Stimulated activated effector memory CD8-positive, alpha-beta T cell treated with anti-CD3 and anti-CD28 coated beads, Interleukin-12 subunit alpha, Interleukin-12 subunit beta, amount 100 ng/mL, for 72 hours (primary cell): ENCODE measurements around the gene GRIK2.
"Not testable (repeated sequence)": the region's sequence is repeated elsewhere in the genome, so short reads cannot be mapped to it uniquely, and the experiment has no call there.

Experiments
- ATAC-seq: fragments of 150-1000 bp; cut with Tn5 transposase; 2 replicates; pipeline ENCODE4 v1.10.0; 2021
- DNase-seq, 2 donors: peaks; one replicate each; pipeline ENCODE4 v3.0.0; 2021 to 2022; ENCODE audit warnings: low spot score in 2 of 2
- H3K27ac Mint-ChIP-seq: one replicate; pipeline ENCODE4 v1.8.0; 2022; ENCODE audit warnings: mild to moderate bottlenecking, mixed read lengths
- H3K36me3 Mint-ChIP-seq: one replicate; pipeline ENCODE4 v1.8.0; 2022; ENCODE audit warnings: mild to moderate bottlenecking, mixed read lengths
- H3K4me1 Mint-ChIP-seq: one replicate; pipeline ENCODE4 v1.8.0; 2022; ENCODE audit warnings: mixed read lengths
- H3K4me3 Mint-ChIP-seq: one replicate; pipeline ENCODE4 v1.8.0; 2022; ENCODE audit warnings: mild to moderate bottlenecking, mixed read lengths
- H3K9me3 Mint-ChIP-seq: one replicate; pipeline ENCODE4 v1.8.0; 2022; ENCODE audit warnings: mixed read lengths

Gene GRIK2

DNA sequence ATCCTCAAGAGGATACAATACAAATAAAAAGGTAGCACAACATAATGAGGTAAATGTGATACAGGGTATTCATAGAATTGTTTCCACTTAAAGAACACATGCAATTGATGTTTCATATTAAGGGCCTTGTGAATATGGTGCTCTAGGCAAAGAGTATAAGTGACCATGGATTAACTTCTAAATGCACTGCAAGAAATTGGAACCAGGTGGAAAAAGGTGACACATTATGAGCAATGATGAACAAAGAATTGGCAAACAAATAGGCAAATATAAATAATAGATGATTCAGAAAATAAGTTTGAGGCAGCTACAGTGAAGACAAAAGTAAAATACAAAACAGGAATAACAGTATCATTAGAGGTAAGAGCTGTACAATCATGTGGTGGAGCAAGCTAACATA is 192.0 kb downstream of the GRIK2 start:
- no peak overlapping the region for H3K27ac Mint-ChIP-seq
- DNase-seq (no peak), ATAC-seq (no peak)
- no peak overlapping the region for H3K4me3 Mint-ChIP-seq
- H3K36me3 Mint-ChIP-seq = no peaks in the 10 kb centered on the region
- peaks cover 4% of the 10 kb centered on the region for H3K9me3 Mint-ChIP-seq
- no peaks in the 10 kb centered on the region for H3K4me1 Mint-ChIP-seq

- H3K27ac Mint-ChIP-seq = no peak overlapping the region
- no peaks in the 10 kb centered on the region for H3K9me3 Mint-ChIP-seq
- no peaks in the 10 kb centered on the region for H3K36me3 Mint-ChIP-seq
- no peaks in the 10 kb centered on the region for H3K4me1 Mint-ChIP-seq
- ATAC-seq = no peak
- H3K4me3 Mint-ChIP-seq = no peak overlapping the region
- no peak for DNase-seq
Measured at GRCh38 chr6:101588343-101588742, 194.8 kb downstream of the GRIK2 start.

- no peak for ATAC-seq
- Mint-ChIP-seq H3K36me3 (no peaks in the 10 kb centered on the region), H3K9me3 (peaks cover 3% of the 10 kb centered on the region), H3K4me1 (no peaks in the 10 kb centered on the region), H3K27ac (no peak overlapping the region), H3K4me3 (no peak overlapping the region)
- DNase-seq = no peak
Measured at GRCh38 chr6:101595276-101595675, 201.8 kb downstream of the GRIK2 start.

GRCh38 chr6:101597693-101598092 is 204.2 kb downstream of the GRIK2 start:
- no peak overlapping the region for H3K4me3 Mint-ChIP-seq
- no peak for ATAC-seq
- no peaks in the 10 kb centered on the region for H3K36me3 Mint-ChIP-seq
- H3K9me3 Mint-ChIP-seq = peaks cover 13% of the 10 kb centered on the region
- no peak for DNase-seq
- no peaks in the 10 kb centered on the region for H3K4me1 Mint-ChIP-seq
- no peak overlapping the region for H3K27ac Mint-ChIP-seq

- Mint-ChIP-seq H3K4me3 (no peak overlapping the region), H3K9me3 (peaks cover 14% of the 10 kb centered on the region), H3K27ac (no peak overlapping the region), H3K4me1 (no peaks in the 10 kb centered on the region), H3K36me3 (no peaks in the 10 kb centered on the region)
- ATAC-seq (no peak), DNase-seq (no peak)
Measured at GRCh38 chr6:101605426-101605825, 211.9 kb downstream of the GRIK2 start.

- Mint-ChIP-seq H3K4me3 (no peak overlapping the region), H3K36me3 (no peaks in the 10 kb centered on the region), H3K27ac (no peak overlapping the region), H3K9me3 (peaks cover 14% of the 10 kb centered on the region), H3K4me1 (no peaks in the 10 kb centered on the region)
- DNase-seq (no peak), ATAC-seq (peak; percentile 50)
Measured at GRCh38 chr6:101605874-101606273, 212.4 kb downstream of the GRIK2 start.

DNA sequence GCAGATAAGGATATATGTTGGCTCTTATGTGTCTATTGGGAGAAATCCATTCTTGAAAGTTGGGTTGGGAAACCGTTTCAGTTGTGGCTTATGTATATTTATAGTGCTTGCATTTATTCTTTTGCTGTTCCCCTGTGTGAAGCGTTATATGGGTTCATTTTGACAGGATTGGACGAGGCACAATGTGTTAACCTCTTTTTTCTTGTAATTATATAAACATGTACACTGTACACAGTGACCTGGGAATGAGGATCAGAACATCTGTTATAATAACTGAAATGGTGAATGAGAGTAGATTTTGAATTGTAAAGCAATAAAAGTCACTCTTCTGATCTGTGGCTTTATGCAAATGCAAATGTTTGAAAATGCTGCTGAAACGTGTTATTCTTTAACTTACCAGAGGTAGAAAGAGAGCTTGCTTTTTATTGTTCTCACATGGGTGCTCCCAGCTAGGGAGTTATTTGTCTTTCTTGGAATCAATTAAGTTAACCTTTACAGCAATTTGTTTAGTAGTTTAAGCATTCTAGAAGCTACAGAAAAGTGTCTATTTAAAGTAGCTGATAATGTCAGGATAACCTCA is 213.7 kb downstream of the GRIK2 start:
- H3K36me3 Mint-ChIP-seq = no peaks in the 10 kb centered on the region
- H3K9me3 Mint-ChIP-seq = peaks cover 4% of the 10 kb centered on the region
- H3K4me1 Mint-ChIP-seq = no peaks in the 10 kb centered on the region
- H3K4me3 Mint-ChIP-seq = no peak overlapping the region
- no peak for ATAC-seq
- DNase-seq = no peak
- no peak overlapping the region for H3K27ac Mint-ChIP-seq

GRCh38 chr6:101608703-101609102 is 215.2 kb downstream of the GRIK2 start:
- H3K27ac Mint-ChIP-seq = no peak overlapping the region
- H3K9me3 Mint-ChIP-seq = peaks cover 4% of the 10 kb centered on the region
- H3K4me1 Mint-ChIP-seq = no peaks in the 10 kb centered on the region
- DNase-seq (no peak), ATAC-seq (no peak)
- no peaks in the 10 kb centered on the region for H3K36me3 Mint-ChIP-seq
- no peak overlapping the region for H3K4me3 Mint-ChIP-seq

DNA sequence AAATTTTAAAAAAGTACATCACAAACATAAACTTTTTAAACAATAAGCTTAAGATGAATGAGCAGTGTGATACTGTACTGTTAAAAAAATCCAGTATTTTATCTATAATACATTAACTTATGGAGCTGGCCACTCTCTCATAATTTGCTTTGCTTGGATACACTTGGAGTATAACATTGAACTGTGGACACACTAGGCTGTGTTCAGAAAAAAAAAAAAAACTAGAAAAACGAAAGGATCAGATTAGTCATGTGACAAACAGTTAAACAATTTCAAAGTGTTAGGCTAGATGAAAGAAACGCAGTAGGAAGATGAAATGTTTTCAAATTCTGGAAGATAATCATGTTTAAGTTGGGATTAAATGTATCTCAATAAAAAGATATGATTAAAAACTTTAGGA is 220.0 kb downstream of the GRIK2 start:
- Mint-ChIP-seq H3K36me3 (no peaks in the 10 kb centered on the region), H3K4me3 (no peak overlapping the region), H3K27ac (no peak overlapping the region), H3K4me1 (no peaks in the 10 kb centered on the region), H3K9me3 (no peaks in the 10 kb centered on the region)
- DNase-seq = no peak
- no peak for ATAC-seq

DNA sequence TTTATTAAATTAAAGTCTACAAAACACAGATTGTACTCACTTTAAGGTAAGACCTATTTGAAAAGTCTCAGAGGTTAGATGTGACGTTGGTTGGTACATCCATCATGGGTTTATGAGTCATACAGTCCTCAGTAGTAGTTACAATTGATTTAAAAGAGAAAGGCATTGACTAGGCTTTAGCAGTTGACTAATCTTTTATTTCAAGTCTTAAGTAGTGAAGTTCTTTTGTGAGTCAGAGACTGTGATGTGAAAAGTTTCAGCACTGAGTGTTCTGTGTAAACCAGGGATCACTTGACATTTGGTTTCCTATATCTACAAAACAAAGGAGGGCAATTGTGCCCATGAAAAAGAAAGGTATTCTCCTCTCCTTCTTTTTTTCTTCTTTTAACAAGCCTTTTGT is 221.3 kb downstream of the GRIK2 start:
- Mint-ChIP-seq H3K4me3 (no peak overlapping the region), H3K36me3 (no peaks in the 10 kb centered on the region), H3K9me3 (no peaks in the 10 kb centered on the region), H3K4me1 (no peaks in the 10 kb centered on the region), H3K27ac (no peak overlapping the region)
- peak; percentile 70 for ATAC-seq
- DNase-seq = no peak

DNA sequence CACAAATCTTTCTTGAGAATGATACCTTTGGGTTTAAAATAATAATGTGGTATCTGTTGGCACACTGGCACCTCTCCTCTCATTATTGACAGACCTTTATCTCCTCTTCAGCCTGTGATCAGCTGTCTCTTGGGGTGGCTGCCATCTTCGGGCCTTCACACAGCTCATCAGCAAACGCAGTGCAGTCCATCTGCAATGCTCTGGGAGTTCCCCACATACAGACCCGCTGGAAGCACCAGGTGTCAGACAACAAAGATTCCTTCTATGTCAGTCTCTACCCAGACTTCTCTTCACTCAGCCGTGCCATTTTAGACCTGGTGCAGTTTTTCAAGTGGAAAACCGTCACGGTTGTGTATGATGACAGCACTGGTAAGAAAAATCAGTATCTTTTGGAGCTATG is 232.8 kb downstream of the GRIK2 start:
- DNase-seq (no peak), ATAC-seq (no peak)
- H3K36me3 Mint-ChIP-seq = no peaks in the 10 kb centered on the region
- H3K9me3 Mint-ChIP-seq = peaks cover 2% of the 10 kb centered on the region
- H3K27ac Mint-ChIP-seq = no peak overlapping the region
- H3K4me1 Mint-ChIP-seq = no peaks in the 10 kb centered on the region
- H3K4me3 Mint-ChIP-seq = no peak overlapping the region

DNA sequence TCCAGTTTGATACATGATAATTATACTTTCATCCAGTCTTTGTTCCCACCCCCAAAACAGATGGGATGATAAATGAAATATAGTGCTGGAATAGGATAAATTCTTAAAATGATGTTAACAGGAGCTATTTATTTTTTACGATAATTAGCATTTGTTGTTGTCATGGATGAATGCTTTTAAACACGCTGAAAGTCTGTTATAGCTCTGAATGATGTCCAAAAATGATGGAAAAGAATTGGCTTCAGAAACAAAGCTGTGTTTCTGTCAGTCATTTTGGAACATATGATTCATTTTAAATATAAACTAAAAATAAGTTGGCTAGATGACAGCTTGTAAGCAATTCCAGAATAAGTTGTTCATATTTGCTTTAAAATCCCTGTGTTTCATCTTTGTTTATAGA is 237.4 kb downstream of the GRIK2 start:
- Mint-ChIP-seq H3K36me3 (no peaks in the 10 kb centered on the region), H3K4me1 (no peaks in the 10 kb centered on the region), H3K4me3 (no peak overlapping the region), H3K27ac (no peak overlapping the region), H3K9me3 (peaks cover 15% of the 10 kb centered on the region)
- ATAC-seq = no peak
- no peak for DNase-seq

DNA sequence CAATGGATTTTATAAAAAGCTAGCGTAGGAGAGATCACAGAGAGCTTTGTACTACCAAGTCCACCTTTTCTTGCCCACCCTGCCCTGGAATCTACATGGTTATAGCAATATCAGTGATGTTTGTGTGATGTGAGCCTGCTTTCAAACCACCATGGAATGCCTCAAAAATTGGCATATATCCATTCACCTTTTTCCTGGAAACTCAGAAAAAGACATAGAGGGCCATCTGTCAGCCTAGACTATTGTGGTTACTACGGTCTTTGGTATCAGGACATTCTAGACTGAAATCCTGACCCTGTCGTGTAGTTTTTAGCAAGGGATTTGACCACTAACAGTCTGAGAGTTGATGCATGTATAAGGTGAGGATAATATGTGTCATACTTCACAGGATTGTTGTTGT is 239.6 kb downstream of the GRIK2 start:
- DNase-seq (no peak), ATAC-seq (no peak)
- Mint-ChIP-seq H3K27ac (no peak overlapping the region), H3K4me3 (no peak overlapping the region), H3K4me1 (no peaks in the 10 kb centered on the region), H3K36me3 (no peaks in the 10 kb centered on the region), H3K9me3 (peaks cover 24% of the 10 kb centered on the region)

DNA sequence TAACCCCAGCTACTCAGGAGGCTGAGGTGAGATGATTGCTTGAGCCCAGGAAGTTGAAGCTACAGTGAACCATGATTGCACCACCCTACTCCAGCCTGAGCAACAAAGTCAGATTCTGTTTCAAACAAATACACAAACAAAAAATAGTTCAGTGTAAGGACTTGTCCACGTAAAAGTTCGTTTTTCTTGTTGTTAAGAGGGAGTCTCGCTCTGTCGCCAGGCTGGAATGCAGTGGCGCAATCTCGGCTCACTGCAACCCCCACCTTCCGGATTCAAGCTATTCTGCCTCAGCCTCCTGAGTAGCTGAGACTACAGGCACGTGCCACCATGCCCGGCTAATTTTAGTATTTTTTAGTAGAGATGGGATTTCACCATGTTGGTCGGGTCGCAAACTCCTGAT is 245.4 kb downstream of the GRIK2 start:
- not testable (repeated sequence) for H3K36me3 Mint-ChIP-seq, H3K27ac Mint-ChIP-seq, ATAC-seq, DNase-seq, H3K4me1 Mint-ChIP-seq, H3K4me3 Mint-ChIP-seq
- H3K9me3 Mint-ChIP-seq = peaks cover 14% of the 10 kb centered on the region

GRCh38 chr6:101640131-101640530 is 246.6 kb downstream of the GRIK2 start:
- Mint-ChIP-seq H3K4me3 (no peak overlapping the region), H3K4me1 (no peaks in the 10 kb centered on the region), H3K9me3 (peaks cover 15% of the 10 kb centered on the region), H3K36me3 (no peaks in the 10 kb centered on the region), H3K27ac (no peak overlapping the region)
- no peak for DNase-seq
- no peak for ATAC-seq

DNA sequence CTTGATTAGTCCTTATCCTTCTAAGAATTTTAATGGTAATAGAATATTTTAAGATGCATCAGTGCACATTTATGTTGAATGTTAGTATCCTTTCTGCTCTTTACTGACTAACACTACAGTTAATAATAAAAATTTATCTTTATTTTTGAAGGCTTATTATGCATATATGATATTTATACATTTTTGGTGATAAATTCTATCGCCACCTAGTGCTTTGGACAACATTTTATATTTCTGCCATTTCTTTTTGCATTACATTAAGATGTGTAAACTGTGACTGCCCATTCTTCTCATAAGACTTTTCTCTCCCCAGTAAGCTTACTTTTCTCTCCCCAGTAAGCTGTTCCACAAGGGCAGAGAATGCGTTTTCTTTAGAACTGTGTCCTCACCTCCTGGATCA is 252.3 kb downstream of the GRIK2 start:
- DNase-seq (no peak), ATAC-seq (no peak)
- H3K27ac Mint-ChIP-seq = no peak overlapping the region
- H3K4me3 Mint-ChIP-seq = no peak overlapping the region
- H3K36me3 Mint-ChIP-seq = no peaks in the 10 kb centered on the region
- H3K4me1 Mint-ChIP-seq = no peaks in the 10 kb centered on the region
- H3K9me3 Mint-ChIP-seq = peaks cover 3% of the 10 kb centered on the region
